Posterior vena cava (tissue), 2 donors: ENCODE results near the gene KLRK1. TPM values are rescaled to one million over a fixed set of nuclear protein-coding genes. Genes with fewer than 3 reads are reported as not detected.
"Not testable (repeated sequence)": the region's sequence is repeated elsewhere in the genome, so short reads cannot be mapped to it uniquely, and the experiment has no call there.

Experiments used
- DNase-seq: peaks from one replicate; pipeline ENCODE4 v3.0.0-alpha.2; 2020; ENCODE audit warnings: low spot score
- intact Hi-C, 2 donors: fragments of 100-400 bp; cut with DNase I; formaldehyde crosslinking; loops; one replicate each; pipeline versions ENCODE4 v1.14.1 to v1.14.2; 2022 to 2023
- total RNA-seq, 2 donors: library from RNA; stranded (reverse); fragmentation: NEBNext Ultra II Directional; extraction: Animal tissue kit (Norgen Biotek cat#: 25700); gene quantifications; one replicate each; pipeline ENCODE4 v1.2.1, GENCODE V29; 2021
- donor health status: DM: yes; HTN: yes; CAD: no.
- donor health status: DM: yes; HTN: yes; CAD: no.

Gene KLRK1
- total RNA-seq, 2 donors from 2014 or later: 1.4 to 1.9 TPM

DNA sequence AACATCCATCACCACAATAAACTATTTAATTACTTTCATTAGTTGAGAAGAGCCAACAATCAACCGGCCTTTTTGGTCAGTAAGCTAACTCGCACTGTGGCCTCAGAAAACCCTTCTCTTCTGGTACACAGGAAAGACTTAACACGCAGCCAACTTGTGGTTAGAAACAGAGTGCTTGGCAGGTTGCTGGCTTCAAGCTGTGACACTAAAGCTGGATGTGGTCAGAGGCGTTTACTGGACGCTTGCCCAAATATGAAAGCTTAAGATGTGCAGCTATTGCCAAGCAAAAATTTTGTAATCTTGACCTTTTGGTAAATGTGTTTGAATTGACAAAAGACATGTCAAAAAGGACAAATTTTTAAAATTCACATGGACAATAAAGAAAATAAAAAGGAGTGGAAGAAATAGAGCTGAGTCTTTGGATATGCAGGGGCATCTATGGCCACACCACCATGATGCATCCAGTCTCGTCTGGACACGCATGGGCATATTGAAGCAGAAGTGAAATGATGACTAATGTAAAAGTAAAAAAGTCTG lies 2.6 kb upstream of the KLRK1 start:
- intact Hi-C loops: no loop called here
- no peak for DNase-seq

DNA sequence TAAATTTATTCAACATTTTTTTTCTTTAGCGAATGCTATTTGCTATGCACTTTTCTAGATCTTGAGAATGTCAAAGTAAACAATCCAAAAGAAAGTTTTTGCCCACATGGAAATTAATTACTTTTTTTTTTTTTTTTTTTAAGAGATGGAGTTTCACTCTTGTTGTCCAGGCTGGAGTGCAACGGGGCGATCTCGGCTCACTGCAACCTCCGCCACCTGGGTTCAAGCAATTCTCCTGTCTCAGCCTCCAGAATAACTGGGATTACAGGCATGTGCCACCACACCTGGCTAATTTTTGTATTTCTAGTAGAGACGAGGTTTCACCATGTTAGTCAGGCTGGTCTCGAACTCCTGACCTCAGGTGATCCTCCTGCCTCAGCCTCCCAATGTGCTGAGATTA lies 1.1 kb upstream of the KLRK1 start:
- DNase-seq, intact Hi-C loops: not testable (repeated sequence)

DNA sequence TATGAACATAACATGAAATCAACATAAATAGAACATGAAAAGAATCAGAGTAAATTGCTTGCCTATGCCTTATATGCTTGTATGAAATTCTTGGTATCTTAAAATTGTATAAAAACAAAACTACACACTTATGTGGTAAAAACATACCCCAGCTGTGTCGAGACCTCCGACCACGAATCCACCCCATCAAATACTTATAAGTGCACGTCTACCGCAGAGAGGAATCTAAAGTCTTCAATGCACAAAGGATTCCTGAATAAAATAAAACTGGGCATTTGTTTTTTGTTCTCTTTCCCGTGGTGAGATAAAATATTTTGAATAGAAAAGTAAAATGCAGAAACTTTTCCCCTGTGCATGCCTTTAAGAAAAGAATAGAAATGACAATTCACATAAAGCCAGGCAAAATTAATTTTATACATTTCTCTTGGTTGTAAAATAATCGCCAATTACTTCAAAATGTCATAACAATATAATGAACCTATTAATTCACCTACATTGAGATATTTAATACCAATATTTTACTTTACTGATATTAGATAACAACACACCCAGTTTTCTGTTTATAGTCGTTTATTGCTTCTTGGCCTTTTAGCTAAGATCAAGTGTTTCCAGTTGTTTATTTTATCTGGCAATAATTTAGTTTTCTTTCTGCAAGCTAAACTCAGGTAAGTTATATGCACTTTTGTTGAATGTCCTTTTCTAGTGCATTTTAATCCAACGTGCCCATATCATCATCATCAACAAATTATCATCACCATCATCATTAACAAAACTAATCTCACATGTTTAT lies 1.0 kb downstream of the KLRK1 start:
- intact Hi-C loops: no loop called here
- no peak for DNase-seq

DNA sequence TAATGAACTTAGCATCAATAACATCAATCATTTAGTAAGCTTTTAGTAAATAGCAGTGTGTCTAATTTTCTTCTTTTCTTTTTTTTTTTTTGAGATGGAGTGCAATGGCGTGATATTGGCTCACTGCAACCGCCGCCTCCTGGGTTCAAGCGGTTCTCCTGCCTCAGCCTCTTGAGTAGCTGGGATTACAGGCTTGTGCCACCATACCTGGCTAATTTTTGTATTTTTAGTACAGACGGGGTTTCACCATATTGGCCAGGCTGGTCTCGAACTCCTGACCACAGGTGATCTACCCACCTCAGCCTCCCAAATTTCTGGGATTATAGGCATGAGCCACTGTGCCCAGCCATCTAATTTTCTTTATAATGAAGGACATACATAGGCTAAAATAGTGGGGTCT lies 2.3 kb downstream of the KLRK1 start:
- intact Hi-C loops, DNase-seq: not testable (repeated sequence)

DNA sequence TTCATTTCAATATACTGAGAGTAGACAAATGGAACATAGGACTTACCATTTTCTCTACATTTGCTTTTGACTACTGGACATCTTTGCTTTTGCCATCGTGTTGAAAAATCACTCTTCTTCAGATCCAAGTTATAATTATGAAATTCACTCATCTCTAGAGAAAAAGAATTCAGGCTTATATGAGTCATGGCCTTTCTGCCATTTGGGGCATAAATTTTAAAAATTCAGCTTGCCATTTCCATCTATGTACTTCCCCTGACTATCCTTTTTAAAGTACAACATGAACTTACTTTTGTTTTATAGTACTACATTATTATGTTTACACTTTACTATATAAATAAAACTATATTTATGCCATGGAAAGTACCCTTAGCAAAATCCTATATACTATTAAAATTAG lies 3.0 kb downstream of the KLRK1 start:
- intact Hi-C loops: no loop called here

DNA sequence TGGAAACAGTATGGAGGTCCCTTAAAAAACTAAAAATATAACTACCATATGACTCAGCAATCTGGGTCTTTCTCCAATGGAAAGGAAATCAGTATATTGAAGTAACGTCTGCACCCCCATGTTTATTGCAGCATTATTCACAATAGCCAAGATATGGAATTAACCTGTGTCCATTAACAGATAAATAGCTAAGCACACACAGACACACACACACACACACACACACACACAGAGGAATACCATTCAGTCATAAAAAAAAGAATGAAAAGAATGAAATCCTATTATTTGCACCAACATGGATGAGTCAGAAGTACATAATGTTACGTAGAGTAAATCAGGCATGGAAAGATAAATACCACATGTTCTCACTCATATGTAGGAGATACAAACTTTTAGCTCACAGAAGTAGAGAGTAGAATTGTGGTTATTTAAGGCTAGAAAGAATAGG lies 4.7 kb downstream of the KLRK1 start:
- intact Hi-C loops: no loop called here

More for the DNA sequence above, 3.0 kb downstream of the KLRK1 start:
- DNase-seq: no peak

DNA sequence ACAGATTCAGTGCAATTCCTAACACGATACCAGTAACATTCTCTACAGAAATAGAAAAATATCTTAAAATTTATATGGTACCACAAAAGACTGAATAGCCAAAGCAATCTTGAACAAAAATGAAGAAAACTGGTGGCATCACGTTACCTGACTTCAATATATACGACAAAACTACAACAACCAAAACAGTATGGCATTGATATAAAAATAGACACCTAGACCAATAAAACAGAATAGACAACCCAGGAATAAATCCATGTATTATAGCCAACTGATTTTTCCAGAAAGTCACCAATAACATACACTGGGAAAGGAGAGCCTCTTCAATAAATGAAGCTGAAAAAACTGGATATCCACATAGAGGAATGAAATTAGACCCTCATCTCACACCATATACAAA lies 5.7 kb downstream of the KLRK1 start:
- DNase-seq: no peak
- intact Hi-C loops: no loop called here

More for the DNA sequence above, 4.7 kb downstream of the KLRK1 start:
- DNase-seq: no peak

DNA sequence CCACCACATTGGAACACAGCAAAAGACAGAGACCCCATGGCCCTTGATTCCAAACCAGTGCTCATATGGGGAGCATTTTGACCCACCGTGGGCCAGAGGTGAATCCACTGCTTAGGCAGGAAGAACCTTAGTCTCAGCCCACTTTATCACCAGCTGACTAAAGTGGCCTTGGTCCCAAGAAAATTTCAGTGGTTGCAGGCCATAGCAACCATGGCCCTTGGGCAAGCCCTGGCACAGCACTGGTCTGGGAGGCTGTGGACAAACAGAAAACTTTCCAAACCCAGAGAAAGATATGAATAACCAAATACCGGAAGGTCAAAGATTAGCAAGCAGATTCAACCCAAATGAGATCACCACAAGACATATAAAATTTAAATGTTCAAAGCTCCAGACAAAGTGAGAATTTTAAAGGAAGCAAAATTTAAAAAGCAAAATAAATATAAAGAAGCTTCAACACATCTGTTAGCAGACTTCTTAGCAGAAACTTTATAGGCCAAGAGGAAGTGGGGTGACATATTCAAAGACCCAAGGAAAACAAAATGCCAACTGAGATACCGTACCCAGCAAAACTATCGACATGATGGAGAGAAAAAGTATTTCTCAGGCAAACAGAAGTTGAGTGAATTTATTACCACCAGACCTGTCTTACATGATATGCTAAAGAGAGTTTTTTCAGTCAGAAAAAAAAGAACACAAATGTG lies 7.8 kb downstream of the KLRK1 start:
- intact Hi-C loops: no loop called here
- DNase-seq: no peak

DNA sequence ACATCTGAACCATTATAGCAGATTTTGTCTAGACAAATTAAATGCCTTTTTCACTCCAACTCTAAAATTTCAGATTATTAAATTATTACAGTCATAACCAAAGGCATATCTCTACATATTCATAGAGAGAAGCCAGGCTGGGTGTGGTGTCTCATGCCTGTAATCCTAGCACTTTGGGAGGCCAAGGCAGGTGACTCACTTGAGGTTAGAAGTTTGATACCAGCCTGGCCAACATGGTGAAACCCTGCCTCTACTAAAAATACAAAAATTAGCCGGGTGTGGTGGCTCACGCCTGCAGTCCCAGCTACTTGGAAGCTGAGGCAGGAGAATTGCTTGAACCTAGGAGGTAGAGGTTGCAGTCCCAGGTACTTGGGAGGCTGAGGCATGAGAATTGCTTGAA lies 11.1 kb downstream of the KLRK1 start:
- DNase-seq, intact Hi-C loops: not testable (repeated sequence)

DNA sequence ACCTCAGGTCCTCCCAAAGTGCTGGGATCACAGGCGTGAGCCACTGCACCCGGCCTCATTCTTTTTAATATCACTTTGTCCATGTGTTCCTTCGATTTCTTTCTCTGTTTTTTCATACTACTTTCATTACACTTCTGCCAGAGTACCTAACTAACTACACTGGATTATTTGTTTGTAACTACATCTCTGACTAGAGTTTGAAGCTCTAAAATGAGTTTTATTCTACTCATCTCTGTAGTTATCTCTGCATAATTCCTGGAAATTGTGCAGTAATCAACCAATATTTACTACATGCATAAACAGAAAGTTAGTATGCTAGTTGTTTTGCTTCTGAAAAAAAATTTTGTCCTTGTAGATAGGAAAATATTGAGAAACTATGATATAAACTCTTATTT lies 15.2 kb downstream of the KLRK1 start:
- no peak for DNase-seq
- intact Hi-C loops: no loop called here

DNA sequence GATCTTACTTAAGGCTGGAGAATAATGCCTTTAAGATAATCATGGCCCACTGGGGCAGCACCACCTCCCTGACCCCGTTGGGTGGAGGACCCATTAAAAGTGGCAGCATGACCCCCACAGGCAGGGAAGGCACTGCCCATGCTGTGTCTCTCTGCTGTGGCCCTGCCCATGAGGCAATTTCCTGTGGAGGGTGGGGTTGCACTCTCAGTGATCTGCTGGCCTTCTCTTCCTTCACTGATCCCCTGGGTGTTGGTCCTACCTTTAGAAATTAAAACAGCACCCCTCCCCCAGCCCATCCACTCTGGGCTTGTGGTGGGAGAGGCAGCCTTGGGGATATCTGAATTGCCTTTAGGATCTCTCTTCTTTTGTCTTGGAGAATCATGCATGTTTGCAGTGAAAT lies 17.3 kb downstream of the KLRK1 start:
- no peak for DNase-seq
- intact Hi-C loops: no loop called here

DNA sequence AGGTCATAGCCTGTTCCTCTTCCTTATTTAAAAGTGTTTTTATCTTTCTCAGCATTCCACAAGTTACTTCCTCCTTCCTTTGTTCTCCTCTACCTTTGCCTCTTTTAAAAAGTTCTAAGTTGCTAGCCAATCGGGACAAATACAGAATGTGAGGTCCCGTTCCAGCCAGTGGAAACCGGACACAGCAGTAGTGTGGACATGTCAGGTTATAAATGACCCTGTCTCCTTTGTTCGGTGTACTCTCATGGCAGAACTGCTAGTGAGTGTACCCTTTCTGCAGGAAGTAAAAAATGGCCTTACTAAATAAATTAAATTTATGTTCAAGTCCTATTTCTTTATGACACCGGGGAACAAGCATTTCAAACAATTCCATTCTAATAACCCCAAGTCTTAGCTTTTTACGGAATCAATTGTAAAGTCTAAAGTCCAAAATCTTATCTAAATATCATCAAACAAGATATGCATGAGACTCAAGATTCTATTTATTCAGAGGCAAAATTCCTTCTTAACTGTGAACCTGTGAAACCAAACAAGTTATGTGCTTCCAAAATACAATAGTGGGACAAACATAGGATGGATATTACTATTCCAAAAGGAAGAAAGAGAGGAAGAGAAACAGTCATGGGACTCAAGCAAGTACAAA lies 17.8 kb downstream of the KLRK1 start:
- intact Hi-C loops, DNase-seq: not testable (repeated sequence)

DNA sequence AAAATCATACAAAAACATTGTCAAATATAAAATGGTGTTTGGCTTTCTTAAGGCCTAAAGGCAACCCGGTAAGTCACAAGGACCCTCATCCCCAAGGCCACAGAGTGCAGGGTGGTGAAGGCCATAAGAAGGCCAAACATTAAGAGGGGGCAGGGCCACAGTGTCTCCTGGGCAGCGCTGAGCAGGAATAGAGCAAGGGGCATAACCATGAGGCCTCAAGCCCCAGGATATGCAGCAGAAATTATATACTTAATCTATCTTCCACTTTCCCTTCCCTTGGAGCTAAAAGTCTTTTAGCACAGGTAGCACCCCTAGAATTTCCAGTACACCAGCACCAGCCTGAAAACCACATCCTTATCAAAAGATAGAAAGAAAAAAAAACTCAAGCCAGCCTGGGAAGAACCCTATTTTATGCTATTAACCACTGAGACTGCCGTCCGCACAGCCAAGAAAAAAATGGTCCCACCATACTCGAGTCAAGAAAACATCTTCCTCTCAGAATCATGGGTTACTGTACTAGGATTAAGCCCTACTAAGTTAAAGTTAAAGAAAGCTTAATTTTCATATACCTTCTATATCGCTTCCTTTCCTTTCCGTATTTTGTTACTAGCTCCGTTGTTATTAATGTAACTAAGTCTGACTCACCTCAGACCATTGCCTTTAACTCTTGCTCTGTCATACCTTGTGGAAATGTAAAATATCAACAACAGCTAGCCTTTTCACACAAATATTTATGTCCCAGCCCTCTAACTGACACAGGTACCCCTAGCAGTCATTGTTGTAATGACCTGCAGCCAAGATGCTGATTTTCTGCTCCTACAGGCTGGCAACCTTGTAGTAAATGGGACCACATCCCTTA lies 20.1 kb downstream of the KLRK1 start:
- no peak for DNase-seq
- intact Hi-C loops: no loop called here

DNA sequence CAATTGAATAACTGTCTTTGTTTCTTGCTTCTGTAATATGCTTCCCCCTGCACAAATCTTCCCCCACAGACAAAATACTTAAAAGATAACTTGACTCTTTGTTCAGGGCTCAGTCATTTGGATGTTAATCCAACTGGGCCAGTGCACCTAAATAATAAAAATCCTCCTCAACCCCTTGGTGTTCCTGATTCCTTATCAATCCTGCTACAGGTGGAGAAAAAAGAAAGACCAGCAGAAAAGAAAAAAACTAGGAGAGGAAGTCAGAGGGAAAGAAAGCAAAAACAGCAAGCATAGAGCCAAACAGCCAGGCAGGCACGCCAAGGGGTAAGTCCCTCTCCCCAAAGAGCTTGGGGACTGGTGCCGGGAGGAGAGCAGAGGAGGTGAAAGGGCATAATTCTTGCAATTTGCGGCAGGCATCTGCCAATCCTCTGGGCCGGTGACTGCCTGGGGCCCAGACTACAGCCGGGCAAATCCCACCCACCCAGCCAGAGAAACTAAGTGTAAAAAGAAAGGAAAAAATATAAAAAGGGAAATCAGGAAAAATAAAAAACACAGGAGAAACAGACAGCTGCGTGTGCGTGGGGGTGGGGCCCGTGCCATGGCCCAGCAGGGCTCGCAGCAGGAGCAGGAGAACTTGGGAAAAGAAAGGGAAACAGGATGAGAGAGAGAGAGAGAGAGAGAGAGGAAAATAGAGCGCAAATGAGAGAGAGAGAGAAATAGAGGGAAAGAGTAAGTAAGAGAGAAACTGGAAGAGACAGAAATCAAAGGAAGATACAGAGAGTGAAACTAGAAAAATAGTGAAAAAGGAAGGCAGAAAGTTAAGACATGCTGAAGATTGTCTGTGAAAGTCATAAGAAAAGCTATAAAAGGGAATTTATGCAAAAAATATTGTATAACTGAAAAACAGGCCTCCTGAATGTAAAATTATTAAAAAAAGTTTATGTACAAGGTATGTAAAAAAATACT lies 21.4 kb downstream of the KLRK1 start:
- intact Hi-C loops: no loop called here
- no peak for DNase-seq

DNA sequence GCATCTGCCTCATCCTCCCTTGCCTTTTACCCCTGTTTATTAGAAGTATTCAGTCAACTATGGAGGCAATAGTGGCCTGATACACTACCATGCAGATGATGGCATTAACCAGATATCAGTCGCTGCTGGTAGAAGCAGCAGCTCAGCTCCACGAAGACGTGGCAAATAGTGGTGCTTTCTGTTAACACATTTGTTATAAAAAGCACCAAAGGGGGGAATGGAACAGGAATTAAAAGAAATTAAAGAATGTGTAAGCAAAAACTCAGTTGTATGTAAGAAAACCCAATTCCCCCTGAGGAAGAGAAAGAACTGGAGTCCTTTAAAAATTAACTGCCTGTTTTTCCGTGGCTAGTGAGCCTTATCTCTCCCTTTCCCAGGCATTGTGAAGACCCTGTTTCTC lies 22.1 kb downstream of the KLRK1 start:
- DNase-seq, intact Hi-C loops: not testable (repeated sequence)

DNA sequence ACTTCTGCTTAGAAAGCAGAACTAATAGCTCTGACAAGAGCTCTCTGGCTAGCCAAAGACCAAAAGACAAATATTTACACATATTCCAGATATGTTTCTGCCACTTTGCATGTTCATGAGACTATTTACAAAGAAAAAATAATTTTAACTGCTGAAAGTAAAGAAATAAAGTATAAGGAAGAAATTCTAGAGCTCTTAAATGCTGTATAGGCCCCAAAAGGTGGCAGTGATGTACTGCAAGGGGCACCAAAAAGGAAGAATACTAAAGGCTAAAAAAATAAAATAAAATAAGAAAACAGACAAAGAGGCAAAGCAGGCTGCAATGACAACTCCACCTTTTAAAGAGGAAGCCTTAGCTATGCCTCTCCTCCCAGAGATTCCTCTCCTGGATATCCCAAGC lies 23.0 kb downstream of the KLRK1 start:
- DNase-seq: no peak
- intact Hi-C loops: no loop called here

DNA sequence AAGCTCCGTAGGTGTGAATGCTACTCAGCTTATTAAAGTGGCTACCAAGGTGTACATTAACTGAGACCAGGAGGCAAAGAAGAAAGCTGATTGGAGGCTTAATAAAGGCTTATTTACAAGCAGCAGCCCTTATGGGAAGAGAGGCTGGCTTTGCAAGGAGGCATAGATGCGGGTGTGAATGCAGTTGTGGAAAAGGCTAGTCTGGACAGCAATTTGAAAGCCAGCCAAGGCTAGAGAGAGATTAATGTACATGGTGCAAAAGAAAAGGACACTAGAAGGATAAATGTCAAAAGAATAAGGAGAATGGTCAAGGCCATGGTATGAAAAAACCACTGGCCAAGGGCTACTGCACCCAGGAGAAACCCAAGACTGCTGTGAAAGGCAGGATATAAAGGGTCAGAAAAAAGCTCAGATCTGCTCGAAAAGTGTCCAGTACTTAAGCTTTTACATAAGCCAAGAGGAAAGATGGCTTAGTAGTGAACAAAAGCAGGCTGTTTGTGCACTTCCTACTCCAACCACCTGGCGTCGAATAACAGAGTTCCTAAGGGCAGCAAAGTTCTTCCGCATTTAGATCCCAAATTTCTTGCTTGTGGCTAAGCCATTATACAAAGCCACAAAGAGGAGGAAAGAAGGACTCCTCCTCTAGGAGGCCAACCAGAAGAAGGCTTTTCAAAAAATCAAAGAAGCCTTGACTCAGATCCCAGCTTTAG lies 24.0 kb downstream of the KLRK1 start:
- intact Hi-C loops: no loop called here
- DNase-seq: no peak
